Measurements from ENCODE around the gene PDCL3.

DNA sequence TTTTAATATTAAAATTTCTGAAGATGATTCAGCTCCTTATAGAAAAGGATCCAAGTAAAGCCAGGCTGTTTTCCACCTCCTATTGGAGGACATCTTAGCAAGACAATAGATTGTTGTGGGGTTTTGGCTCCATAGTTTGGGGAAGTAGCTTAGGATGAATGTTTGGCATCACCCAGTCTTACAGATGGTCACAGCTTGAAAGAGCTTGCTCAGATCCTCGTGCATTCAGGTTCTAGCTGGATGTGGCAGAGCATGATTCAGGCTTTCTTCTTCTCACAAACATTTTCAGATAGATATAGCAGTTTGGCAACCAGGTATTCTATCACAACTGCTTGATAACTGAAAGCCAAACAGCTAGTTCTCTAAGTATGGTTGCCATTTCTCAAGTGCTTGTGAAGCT, 23.6 kb upstream of the PDCL3 start:
- TF ChIP-seq CTCF (optimal IDR thresholded peaks at IDR 0.05 in 1 of 3, IDR thresholded peaks at IDR 0.05 in 1 of 3, conservative IDR thresholded peaks at IDR 0.05 in 1 of 3; ENCODE audit: extremely low read depth in 1 of 3, insufficient read depth in 2 of 3, low read length in 3 of 3) (no peak), EZH2 (IDR thresholded peaks at IDR 0.05; ENCODE audit: low read length) (no peak)

Measured in keratinocyte (primary cell).